HFFc6 (cell line): ENCODE results near the gene BABAM2. TPM values are rescaled to one million over a fixed set of nuclear protein-coding genes. Genes with fewer than 3 reads are reported as not detected.
"Not testable (repeated sequence)": the region's sequence is repeated elsewhere in the genome, so short reads cannot be mapped to it uniquely, and the experiment has no call there.

ENCODE experiments used
- DNase-seq: peaks from one replicate; pipeline ENCODE4 v3.0.0-alpha.2; 2018
- H3K27ac Mint-ChIP-seq: 2 replicates; pipeline ENCODE4 v1.8.0; 2020; ENCODE audit warnings: mild to moderate bottlenecking, mixed read lengths
- H3K27me3 Mint-ChIP-seq: 2 replicates; pipeline ENCODE4 v1.8.0; 2021; ENCODE audit warnings: mild to moderate bottlenecking, moderate library complexity, mixed read lengths; ENCODE audit not compliant: insufficient read depth
- H3K36me3 Mint-ChIP-seq: 2 replicates; pipeline ENCODE4 v1.8.0; 2021; ENCODE audit warnings: low read depth, mixed read lengths
- H3K4me1 Mint-ChIP-seq: 2 replicates; pipeline ENCODE4 v1.8.0; 2020; ENCODE audit warnings: low read depth, mixed read lengths
- H3K4me3 Mint-ChIP-seq: 2 replicates; pipeline ENCODE4 v1.8.0; 2020; ENCODE audit warnings: mild to moderate bottlenecking, moderate library complexity, mixed read lengths
- H3K9me3 Mint-ChIP-seq: 2 replicates; pipeline ENCODE4 v1.8.0; 2020; ENCODE audit warnings: mild to moderate bottlenecking, mixed read lengths
- CTCF ChIP-seq: fragments of 200-600 bp; sonication (generic); IDR thresholded peaks from 2 replicates; pipeline ENCODE4 v1.5.0; 2021; ENCODE audit warnings: antibody characterized with exemption, mild to moderate bottlenecking
- total RNA-seq, 6 experiments: library from RNA; stranded (reverse); fragmentation: NEBNext Ultra II Directional; extraction: Animal tissue kit (Norgen Biotek cat#: 25700); gene quantifications; 2 replicates in 1 of 6; 3 replicates in 5 of 6; pipeline ENCODE4 v1.2.3, GENCODE V29; 2021

The BABAM2 gene
- total RNA-seq, 6 experiments from 2014 or later: 30.8 to 46.6 (median 41.2) TPM

- Mint-ChIP-seq H3K27me3 (no peaks in the 10 kb centered on the region), H3K27ac (no peak overlapping the region), H3K36me3 (no peaks in the 10 kb centered on the region), H3K4me3 (no peak overlapping the region), H3K9me3 (no peaks in the 10 kb centered on the region), H3K4me1 (no peaks in the 10 kb centered on the region; the same call in 1 of the 2 replicates)
- no peak for DNase-seq
- no peak for TF ChIP-seq CTCF
Measured at GRCh38 chr2:28009732-28010131, 119.2 kb downstream of the BABAM2 start.

GRCh38 chr2:28011322-28011737, 120.8 kb downstream of the BABAM2 start:
- Mint-ChIP-seq H3K9me3 (no peaks in the 10 kb centered on the region), H3K4me3 (no peak overlapping the region), H3K27me3 (no peaks in the 10 kb centered on the region), H3K27ac (no peak overlapping the region), H3K36me3 (peaks cover 7% of the 10 kb centered on the region), H3K4me1 (no peaks in the 10 kb centered on the region)
- no peak for TF ChIP-seq CTCF
- DNase-seq: no peak

- H3K36me3 Mint-ChIP-seq: peaks cover 19% of the 10 kb centered on the region
- not testable (repeated sequence) for DNase-seq, H3K4me1 Mint-ChIP-seq, H3K9me3 Mint-ChIP-seq, H3K27ac Mint-ChIP-seq, H3K27me3 Mint-ChIP-seq, H3K4me3 Mint-ChIP-seq
Measured at GRCh38 chr2:28018474-28018873, 127.9 kb downstream of the BABAM2 start.

- not testable (repeated sequence) for H3K4me3 Mint-ChIP-seq, DNase-seq, H3K27ac Mint-ChIP-seq, H3K27me3 Mint-ChIP-seq, H3K9me3 Mint-ChIP-seq, H3K4me1 Mint-ChIP-seq
- peaks cover 19% of the 10 kb centered on the region for H3K36me3 Mint-ChIP-seq
Measured at GRCh38 chr2:28019521-28019920, 129.0 kb downstream of the BABAM2 start.

GRCh38 chr2:28021898-28022297, 131.4 kb downstream of the BABAM2 start:
- Mint-ChIP-seq H3K4me1 (no peaks in the 10 kb centered on the region), H3K27ac (no peak overlapping the region), H3K36me3 (peaks cover 25% of the 10 kb centered on the region)

GRCh38 chr2:28025123-28025522, 134.6 kb downstream of the BABAM2 start:
- Mint-ChIP-seq H3K27ac (no peak overlapping the region), H3K27me3 (no peaks in the 10 kb centered on the region), H3K36me3 (peaks cover 24% of the 10 kb centered on the region), H3K9me3 (no peaks in the 10 kb centered on the region; the same call in 1 of the 2 replicates), H3K4me1 (peaks cover 2% of the 10 kb centered on the region), H3K4me3 (no peak overlapping the region)
- no peak for DNase-seq
- TF ChIP-seq CTCF: no peak

More at GRCh38 chr2:28021898-28022297, 131.4 kb downstream of the BABAM2 start:
- Mint-ChIP-seq H3K4me3 (no peak overlapping the region), H3K9me3 (no peaks in the 10 kb centered on the region; the same call in 1 of the 2 replicates), H3K27me3 (no peaks in the 10 kb centered on the region)
- TF ChIP-seq CTCF: no peak
- no peak for DNase-seq

GRCh38 chr2:28026230-28026629, 135.7 kb downstream of the BABAM2 start:
- DNase-seq, H3K4me3 Mint-ChIP-seq, H3K27ac Mint-ChIP-seq, H3K27me3 Mint-ChIP-seq, H3K9me3 Mint-ChIP-seq: not testable (repeated sequence)
- Mint-ChIP-seq H3K36me3 (peaks cover 24% of the 10 kb centered on the region), H3K4me1 (peaks cover 11% of the 10 kb centered on the region)
